Muscle layer of duodenum (tissue), 2 donors: ENCODE measurements around the gene ACACA.

Experiments
- H3K27ac ChIP-seq: one replicate; pipeline ENCODE4 v1.7.0; 2013; ENCODE audit warnings: mild to moderate bottlenecking, low read length
- H3K27me3 ChIP-seq: one replicate; pipeline ENCODE4 v1.7.0; 2013; ENCODE audit warnings: low read depth, mild to moderate bottlenecking, control low read depth, low read length
- H3K36me3 ChIP-seq, 2 donors: one replicate each; pipeline ENCODE4 v1.7.0; 2013; ENCODE audit warnings: low read length in 2 of 2, control low read depth in 1 of 2, mild to moderate bottlenecking in 1 of 2; ENCODE audit not compliant: insufficient read depth in 2 of 2, control insufficient read depth in 1 of 2
- H3K4me1 ChIP-seq, 2 donors: one replicate each; pipeline ENCODE4 v1.7.0; 2013; ENCODE audit warnings: low read length in 2 of 2, mild to moderate bottlenecking in 2 of 2, control low read depth in 1 of 2, moderate library complexity in 1 of 2; ENCODE audit not compliant: insufficient read depth in 2 of 2, control insufficient read depth in 1 of 2
- H3K4me3 ChIP-seq, 2 donors: one replicate each; pipeline ENCODE4 v1.7.0; 2013; ENCODE audit warnings: low read length in 2 of 2, low read depth in 1 of 2, mild to moderate bottlenecking in 1 of 2
- H3K9me3 ChIP-seq, 2 donors: one replicate each; pipeline ENCODE4 v1.7.0; 2013; ENCODE audit warnings: low read length in 2 of 2, control low read depth in 1 of 2, mild to moderate bottlenecking in 1 of 2; ENCODE audit not compliant: control insufficient read depth in 1 of 2
- donor health status: healthy.

Gene ACACA

GRCh38 chr17:37219876-37220606 is 186.6 kb downstream of the ACACA start:
- Histone ChIP-seq H3K9me3 (no peaks in the 10 kb centered on the region), H3K4me1 (no peaks in the 10 kb centered on the region), H3K4me3 (no peak overlapping the region), H3K27me3 (no peaks in the 10 kb centered on the region), H3K27ac (no peak overlapping the region), H3K36me3 (peaks cover 9 to 20% of the 10 kb centered on the region in 2 donors)

DNA sequence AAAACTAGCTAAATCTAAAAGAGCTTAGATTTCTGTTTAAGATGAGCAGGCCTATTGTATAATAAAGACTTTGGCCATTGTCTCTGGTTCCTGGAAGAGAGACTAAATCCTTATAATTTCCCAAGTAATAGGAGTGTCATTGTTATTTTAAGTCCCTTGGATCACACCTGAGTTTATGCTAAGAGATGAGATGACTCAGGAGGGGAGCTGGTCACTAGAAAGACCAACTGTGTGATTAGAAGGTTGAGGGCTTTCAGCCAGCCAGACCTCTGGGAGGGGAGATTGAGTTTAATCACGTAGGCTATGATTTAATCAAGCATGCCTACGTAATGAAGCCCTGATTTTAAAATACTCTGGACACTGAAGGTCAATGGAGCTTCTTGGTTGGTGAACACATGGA is 187.8 kb downstream of the ACACA start:
- Histone ChIP-seq H3K27ac (no peak overlapping the region), H3K36me3 (peaks cover 9 to 28% of the 10 kb centered on the region in 2 donors), H3K4me1 (no peaks in the 10 kb centered on the region), H3K4me3 (no peak overlapping the region), H3K27me3 (no peaks in the 10 kb centered on the region), H3K9me3 (no peaks in the 10 kb centered on the region)

GRCh38 chr17:37214416-37214815 is 192.2 kb downstream of the ACACA start:
- H3K27me3 ChIP-seq, result no peaks in the 10 kb centered on the region
- no peak overlapping the region for H3K4me3 ChIP-seq
- no peak overlapping the region for H3K27ac ChIP-seq
- no peaks in the 10 kb centered on the region for H3K9me3 ChIP-seq
- H3K4me1 ChIP-seq, result no peaks in the 10 kb centered on the region
- peaks cover 0 to 18% of the 10 kb centered on the region in 2 donors for H3K36me3 ChIP-seq

DNA sequence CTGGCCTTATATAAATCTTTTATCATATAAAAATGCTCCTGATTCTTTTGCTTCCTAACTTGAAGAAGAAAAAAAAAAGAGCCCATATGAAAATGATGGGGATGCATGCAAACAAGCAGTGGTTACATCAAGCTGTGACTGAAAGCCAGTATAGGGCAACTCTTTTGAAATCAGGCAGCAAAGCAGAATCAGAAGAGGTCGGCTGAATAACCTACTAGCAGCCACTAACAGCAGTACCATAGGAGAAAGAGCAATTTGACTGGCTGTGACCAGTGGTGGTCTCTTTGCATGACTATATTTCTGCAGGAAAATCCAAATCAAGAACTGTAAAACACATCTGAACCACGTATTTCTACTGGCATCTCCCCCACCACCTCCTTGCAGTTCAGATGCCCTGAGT is 192.7 kb downstream of the ACACA start:
- H3K36me3 ChIP-seq, result peaks cover 0 to 18% of the 10 kb centered on the region in 2 donors
- no peaks in the 10 kb centered on the region for H3K9me3 ChIP-seq

GRCh38 chr17:37212179-37212578 is 194.5 kb downstream of the ACACA start:
- peaks cover 6 to 25% of the 10 kb centered on the region in 2 donors for H3K36me3 ChIP-seq
- no peaks in the 10 kb centered on the region for H3K27me3 ChIP-seq
- H3K27ac ChIP-seq, result no peak overlapping the region
- H3K4me1 ChIP-seq, result no peaks in the 10 kb centered on the region
- no peak overlapping the region for H3K4me3 ChIP-seq
- H3K9me3 ChIP-seq, result no peaks in the 10 kb centered on the region

More for the DNA sequence above, 192.7 kb downstream of the ACACA start:
- H3K4me1 ChIP-seq, result no peaks in the 10 kb centered on the region
- H3K4me3 ChIP-seq, result no peak overlapping the region
- no peak overlapping the region for H3K27ac ChIP-seq
- no peaks in the 10 kb centered on the region for H3K27me3 ChIP-seq

GRCh38 chr17:37211136-37211535 is 195.5 kb downstream of the ACACA start:
- Histone ChIP-seq H3K9me3 (no peaks in the 10 kb centered on the region), H3K36me3 (peaks cover 6 to 27% of the 10 kb centered on the region in 2 donors), H3K4me1 (no peaks in the 10 kb centered on the region), H3K27ac (no peak overlapping the region), H3K4me3 (no peak overlapping the region), H3K27me3 (no peaks in the 10 kb centered on the region)

GRCh38 chr17:37207103-37207502 is 199.5 kb downstream of the ACACA start:
- Histone ChIP-seq H3K27me3 (no peaks in the 10 kb centered on the region), H3K4me3 (no peak overlapping the region), H3K36me3 (peaks cover 16 to 36% of the 10 kb centered on the region in 2 donors), H3K27ac (no peak overlapping the region), H3K4me1 (no peaks in the 10 kb centered on the region), H3K9me3 (no peaks in the 10 kb centered on the region)

- Histone ChIP-seq H3K36me3 (peaks cover 16 to 33% of the 10 kb centered on the region in 2 donors), H3K4me3 (no peak overlapping the region), H3K4me1 (no peaks in the 10 kb centered on the region), H3K27me3 (no peaks in the 10 kb centered on the region), H3K27ac (no peak overlapping the region), H3K9me3 (no peaks in the 10 kb centered on the region)
These were observed 200.3 kb downstream of the ACACA start for GRCh38 chr17:37206299-37206698.

DNA sequence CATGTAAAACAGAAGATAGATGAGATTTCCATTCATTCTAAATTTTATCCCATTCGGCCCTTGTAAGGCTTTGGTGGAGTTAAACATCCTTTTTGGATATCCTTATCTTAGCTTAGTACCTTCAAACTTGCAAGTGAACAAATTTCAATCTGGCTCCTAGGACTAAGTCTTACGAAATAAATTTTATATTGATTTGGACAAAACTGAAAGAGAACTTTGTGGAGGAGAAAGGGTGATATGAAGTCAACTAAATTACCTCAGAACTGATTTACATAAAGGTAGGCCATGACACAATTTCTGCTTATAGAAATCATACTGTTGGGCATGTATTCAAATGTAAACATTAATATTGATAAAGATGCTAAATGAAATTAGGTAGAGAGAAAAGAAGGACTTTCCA is 206.1 kb downstream of the ACACA start:
- H3K27ac ChIP-seq, result no peak overlapping the region
- no peaks in the 10 kb centered on the region for H3K4me1 ChIP-seq
- H3K36me3 ChIP-seq, result peaks cover 10 to 22% of the 10 kb centered on the region in 2 donors
- no peaks in the 10 kb centered on the region for H3K9me3 ChIP-seq
- no peak overlapping the region for H3K4me3 ChIP-seq
- no peaks in the 10 kb centered on the region for H3K27me3 ChIP-seq

DNA sequence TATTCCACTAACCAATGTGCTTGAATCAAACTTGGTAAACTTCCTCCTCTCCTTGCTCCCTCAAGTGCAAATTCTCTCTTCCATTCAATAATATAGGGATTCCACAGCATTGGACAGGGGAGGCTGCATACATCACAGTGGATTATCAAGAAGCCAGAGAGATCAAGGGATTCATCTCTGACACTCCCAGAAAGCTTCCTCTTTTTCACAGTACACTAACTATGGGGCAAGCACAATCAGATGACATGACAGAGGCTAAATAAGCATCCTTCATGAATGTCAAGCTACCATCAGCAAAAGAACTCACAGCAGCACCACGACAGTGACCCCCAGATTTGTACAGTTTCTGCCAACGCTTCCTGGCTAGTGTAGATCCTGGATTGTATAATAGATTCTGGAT is 209.3 kb downstream of the ACACA start:
- Histone ChIP-seq H3K4me1 (no peaks in the 10 kb centered on the region), H3K27ac (no peak overlapping the region), H3K27me3 (no peaks in the 10 kb centered on the region), H3K36me3 (peaks cover 0 to 16% of the 10 kb centered on the region in 2 donors), H3K4me3 (no peak overlapping the region), H3K9me3 (no peaks in the 10 kb centered on the region)

DNA sequence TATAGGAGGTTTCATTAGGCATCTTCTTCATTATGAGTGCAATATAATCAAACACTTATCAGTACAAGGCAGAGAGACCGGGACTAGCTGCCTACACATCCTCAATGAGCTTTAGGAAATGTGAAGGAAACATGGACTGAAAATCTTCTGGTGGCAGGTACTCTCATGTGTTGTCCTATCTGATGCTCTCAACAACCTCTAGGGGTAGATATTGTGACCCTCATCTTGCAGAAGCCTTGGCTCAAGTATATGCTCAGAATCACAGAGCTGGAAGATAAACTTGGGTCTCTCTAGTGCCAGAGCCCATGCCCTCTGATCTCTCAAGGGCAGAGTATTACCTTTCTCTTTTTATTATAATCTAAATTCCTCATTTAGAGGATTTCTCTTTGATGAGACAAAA is 212.4 kb downstream of the ACACA start:
- no peaks in the 10 kb centered on the region for H3K27me3 ChIP-seq
- H3K27ac ChIP-seq, result no peak overlapping the region
- no peaks in the 10 kb centered on the region for H3K9me3 ChIP-seq
- H3K4me3 ChIP-seq, result no peak overlapping the region
- no peaks in the 10 kb centered on the region for H3K4me1 ChIP-seq
- H3K36me3 ChIP-seq, result peaks cover 19 to 34% of the 10 kb centered on the region in 2 donors

DNA sequence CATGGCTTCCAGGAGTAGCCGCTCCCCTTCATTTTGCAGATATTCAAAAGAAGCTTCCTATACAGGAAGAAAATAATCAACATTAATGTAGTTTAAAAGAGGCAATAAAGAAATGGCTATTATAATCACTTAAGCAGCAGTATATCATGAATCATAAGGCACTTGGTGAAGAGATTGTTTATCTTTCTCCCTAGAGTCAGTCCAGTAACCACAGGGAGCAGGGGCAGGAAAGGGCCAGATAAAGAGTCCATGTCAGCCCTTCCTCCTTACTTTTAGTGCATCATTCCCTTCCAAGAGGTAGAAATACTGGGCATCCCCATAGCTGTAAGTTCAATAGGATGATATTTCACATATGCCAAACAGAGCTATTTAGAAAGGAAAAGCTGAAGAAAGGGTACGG is 215.4 kb downstream of the ACACA start:
- H3K36me3 ChIP-seq, result peaks cover 36 to 45% of the 10 kb centered on the region in 2 donors

More for the DNA sequence above, 215.4 kb downstream of the ACACA start:
- Histone ChIP-seq H3K9me3 (no peaks in the 10 kb centered on the region), H3K4me1 (no peaks in the 10 kb centered on the region), H3K27me3 (no peaks in the 10 kb centered on the region), H3K4me3 (no peak overlapping the region), H3K27ac (no peak overlapping the region)
